WTC11 (cell line): ENCODE measurements around the gene CD34. TPM values are rescaled to one million over a fixed set of nuclear protein-coding genes. Genes with fewer than 3 reads are reported as not detected.

Experiments used
- ATAC-seq: fragments of 200-7000 bp; cut with Tn5 transposase; 2 replicates; pipeline ENCODE4 v1.10.0; 2021; ENCODE audit warnings: mild to moderate bottlenecking, moderate library complexity
- CTCF ChIA-PET: fragments of 300-600 bp; sonication (Branson Sonifier 250); formaldehyde crosslinking; loops from one replicate; lab custom pipeline; 2021; ENCODE audit warnings: antibody characterized with exemption; lab: Charles Lee
- POLR2A ChIA-PET: fragments of 350-600 bp; sonication (Branson Sonifier 250); formaldehyde crosslinking; loops from one replicate; lab custom pipeline; 2021; ENCODE audit warnings: antibody characterized with exemption; lab: Charles Lee
- DNase-seq: peaks from one replicate; pipeline ENCODE4 v3.0.0; 2021; ENCODE audit warnings: low spot score
- H3K27ac Mint-ChIP-seq: 2 replicates; pipeline ENCODE4 v1.8.0; 2021; ENCODE audit warnings: mixed read lengths
- H3K27me3 Mint-ChIP-seq: 2 replicates; pipeline ENCODE4 v1.8.0; 2021; ENCODE audit warnings: low read depth, mild to moderate bottlenecking, moderate library complexity, mixed read lengths
- H3K36me3 Mint-ChIP-seq: 2 replicates; pipeline ENCODE4 v1.8.0; 2021; ENCODE audit warnings: mixed read lengths
- H3K4me1 Mint-ChIP-seq: 2 replicates; pipeline ENCODE4 v1.8.0; 2022; ENCODE audit warnings: mixed read lengths
- H3K4me3 Mint-ChIP-seq: 2 replicates; pipeline ENCODE4 v1.8.0; 2021; ENCODE audit warnings: mild to moderate bottlenecking, moderate library complexity, mixed read lengths
- H3K9me3 Mint-ChIP-seq: 2 replicates; pipeline ENCODE4 v1.8.0; 2021; ENCODE audit warnings: mixed read lengths
- AFF4 ChIP-seq: sonication (generic); formaldehyde crosslinking; IDR thresholded peaks from 2 replicates; pipeline ENCODE4 v1.8.1; 2023; ENCODE audit warnings: mild to moderate bottlenecking, missing genetic modification reagents, borderline replicate concordance
- ATF2 ChIP-seq: sonication (generic); formaldehyde crosslinking; IDR thresholded peaks from 2 replicates; pipeline ENCODE4 v1.8.1; 2022; ENCODE audit warnings: low read depth, missing genetic modification reagents, borderline replicate concordance
- ATF3 ChIP-seq: sonication (generic); formaldehyde crosslinking; conservative IDR thresholded peaks from 2 replicates; pipeline ENCODE4 v1.8.1; 2022; ENCODE audit warnings: mild to moderate bottlenecking, missing genetic modification reagents
- ATF6 ChIP-seq: sonication (generic); formaldehyde crosslinking; IDR thresholded peaks from 2 replicates; pipeline ENCODE4 v1.8.1; 2023; ENCODE audit warnings: mild to moderate bottlenecking, missing genetic modification reagents
- CREB1 ChIP-seq: sonication (generic); formaldehyde crosslinking; IDR thresholded peaks from 2 replicates; pipeline ENCODE4 v1.8.0; 2023; ENCODE audit warnings: mild to moderate bottlenecking, missing genetic modification reagents
- E2F1 ChIP-seq: sonication (generic); formaldehyde crosslinking; IDR thresholded peaks from 2 replicates; pipeline ENCODE4 v1.8.0; 2022; ENCODE audit warnings: mild to moderate bottlenecking, missing genetic modification reagents
- FOXP1 ChIP-seq: sonication (generic); formaldehyde crosslinking; IDR thresholded peaks from 2 replicates; pipeline ENCODE4 v1.8.0; 2022; ENCODE audit warnings: missing genetic modification reagents, mild to moderate bottlenecking, moderate library complexity, borderline replicate concordance
- GABPB1 ChIP-seq: sonication (generic); formaldehyde crosslinking; IDR thresholded peaks from 2 replicates; pipeline ENCODE4 v1.8.1; 2023; ENCODE audit warnings: mild to moderate bottlenecking, missing genetic modification reagents
- JUN ChIP-seq: sonication (generic); formaldehyde crosslinking; IDR thresholded peaks from 2 replicates; pipeline ENCODE4 v1.8.0; 2023; ENCODE audit warnings: mild to moderate bottlenecking, missing genetic modification reagents
- MLX ChIP-seq: sonication (generic); formaldehyde crosslinking; IDR thresholded peaks from 2 replicates; pipeline ENCODE4 v1.8.1; 2023; ENCODE audit warnings: mild to moderate bottlenecking, missing genetic modification reagents, moderate library complexity
- NR2C2 ChIP-seq: sonication (generic); formaldehyde crosslinking; IDR thresholded peaks from 2 replicates; pipeline ENCODE4 v1.8.0; 2022; ENCODE audit warnings: mild to moderate bottlenecking, missing genetic modification reagents
- SMAD3 ChIP-seq: sonication (generic); formaldehyde crosslinking; IDR thresholded peaks from 2 replicates; pipeline ENCODE4 v1.8.0; 2022; ENCODE audit warnings: missing genetic modification reagents, mild to moderate bottlenecking, borderline replicate concordance
- SOX15 ChIP-seq: fragments of 250-450 bp; sonication (Bioruptor Pico); IDR thresholded peaks from 2 replicates; pipeline ENCODE4 v1.9.0; 2021; ENCODE audit warnings: mild to moderate bottlenecking
- TEAD1 ChIP-seq: sonication (generic); formaldehyde crosslinking; IDR thresholded peaks from 2 replicates; pipeline ENCODE4 v1.8.0; 2022; ENCODE audit warnings: mild to moderate bottlenecking, missing genetic modification reagents
- ZNF121 ChIP-seq: sonication (generic); formaldehyde crosslinking; IDR thresholded peaks from 2 replicates; pipeline ENCODE4 v1.8.0; 2023; ENCODE audit warnings: missing genetic modification reagents
- ZNF423 ChIP-seq: fragments of 250-450 bp; sonication (Bioruptor Pico); IDR thresholded peaks from 2 replicates; pipeline ENCODE4 v2.1.2; 2022; ENCODE audit warnings: mild to moderate bottlenecking, moderate library complexity
- ZNF671 ChIP-seq: fragments of 250-450 bp; sonication (Bioruptor Pico); IDR thresholded peaks from 2 replicates; pipeline ENCODE4 v1.8.0; 2021; ENCODE audit warnings: mild to moderate bottlenecking
- total RNA-seq: library from RNA; stranded (reverse); gene quantifications from 3 replicates; pipeline ENCODE4 v1.2.3, GENCODE V29; 2021

CD34 gene
- total RNA-seq, 1 experiment from 2014 or later = 0.35 TPM

- no peak overlapping the region for H3K27ac Mint-ChIP-seq
- TF ChIP-seq MLX (CRISPR knock-in tag) = no peak
- peaks cover 7% of the 10 kb centered on the region; the same call in 1 of the 2 replicates for H3K27me3 Mint-ChIP-seq
- ChIA-PET POLR2A (no interaction called here), CTCF (interaction anchor here (1.3 kb wide), 2 partner anchors 22 kb away, joined by 3 read pairs; no protein-coding TSS in a partner anchor)
- no peak for DNase-seq
- H3K9me3 Mint-ChIP-seq = no peaks in the 10 kb centered on the region
- no peaks in the 10 kb centered on the region for H3K36me3 Mint-ChIP-seq
- H3K4me3 Mint-ChIP-seq = no peak overlapping the region
- H3K4me1 Mint-ChIP-seq = no peaks in the 10 kb centered on the region
- no peak for ATAC-seq
Observed at GRCh38 chr1:207941665-207942064, 30.7 kb upstream of the CD34 start.

GRCh38 chr1:207938016-207938415 lies 27.1 kb upstream of the CD34 start:
- DNase-seq (no peak), ATAC-seq (no peak)
- ChIA-PET POLR2A (no interaction called here), CTCF (interaction anchor here (0.9 kb wide), 1 partner anchor 126 kb away, joined by 3 read pairs; no protein-coding TSS in a partner anchor)
- Mint-ChIP-seq H3K4me1 (no peaks in the 10 kb centered on the region), H3K4me3 (no peak overlapping the region), H3K27me3 (peaks cover 7% of the 10 kb centered on the region; the same call in 1 of the 2 replicates), H3K27ac (no peak overlapping the region), H3K9me3 (peaks cover 17% of the 10 kb centered on the region), H3K36me3 (no peaks in the 10 kb centered on the region)
- TF ChIP-seq ATF3 (CRISPR knock-in tag) = no peak

- peaks cover 17% of the 10 kb centered on the region for H3K9me3 Mint-ChIP-seq
- no peak for ATAC-seq
- H3K36me3 Mint-ChIP-seq = no peaks in the 10 kb centered on the region
- no peak overlapping the region for H3K27ac Mint-ChIP-seq
- no peak for DNase-seq
- peaks cover 7% of the 10 kb centered on the region; the same call in 1 of the 2 replicates for H3K27me3 Mint-ChIP-seq
- H3K4me3 Mint-ChIP-seq = no peak overlapping the region
- no peaks in the 10 kb centered on the region for H3K4me1 Mint-ChIP-seq
- ChIA-PET POLR2A (no interaction called here), CTCF (interaction anchor here (0.9 to 1.7 kb wide), 2 partner anchors 26 to 125 kb away, joined by 3 to 6 read pairs; no protein-coding TSS in a partner anchor)
- TF ChIP-seq ZNF671 = no peak
- no peak for TF ChIP-seq SOX15
- TF ChIP-seq ZNF121 (CRISPR knock-in tag) = no peak
- no peak for TF ChIP-seq ZNF423 (CRISPR knock-in tag)
Observed at GRCh38 chr1:207937204-207937603, 26.3 kb upstream of the CD34 start.

GRCh38 chr1:207935166-207935583 lies 24.2 kb upstream of the CD34 start:
- Mint-ChIP-seq H3K4me3 (no peak overlapping the region), H3K36me3 (no peaks in the 10 kb centered on the region), H3K4me1 (no peaks in the 10 kb centered on the region), H3K27ac (no peak overlapping the region), H3K9me3 (peaks cover 21% of the 10 kb centered on the region), H3K27me3 (peaks cover 7% of the 10 kb centered on the region; the same call in 1 of the 2 replicates)
- ATAC-seq (no peak), DNase-seq (no peak)
- ChIA-PET POLR2A (no interaction called here), CTCF (interaction anchor here (0.9 to 1.0 kb wide), 2 partner anchors 24 to 28 kb away, joined by 3 read pairs; partner anchors contain the start of gene CD34)
- no peak for TF ChIP-seq FOXP1 (CRISPR knock-in tag)
- no peak for TF ChIP-seq SMAD3 (CRISPR knock-in tag)
- TF ChIP-seq E2F1 = no peak
- no peak for TF ChIP-seq ATF2 (CRISPR knock-in tag)
- TF ChIP-seq AFF4 (CRISPR knock-in tag) = no peak
- no peak for TF ChIP-seq JUN (CRISPR knock-in tag)
- TF ChIP-seq GABPB1 (CRISPR knock-in tag) = no peak
- no peak for TF ChIP-seq ATF6 (CRISPR knock-in tag)
- no peak for TF ChIP-seq TEAD1 (CRISPR knock-in tag)
- no peak for TF ChIP-seq ATF3 (CRISPR knock-in tag)
- TF ChIP-seq NR2C2 (CRISPR knock-in tag) = no peak
- TF ChIP-seq CREB1 = no peak
